Uterus (tissue), 2 donors: ENCODE results near the gene RIOK1.

ENCODE experiments used
- POLR2A ChIP-seq, 2 donors: fragments of 450-650 bp; IDR thresholded peaks; one replicate each; pipeline ENCODE4 v1.6.1; 2016; ENCODE audit warnings: antibody characterized with exemption in 2 of 2, mild to moderate bottlenecking in 1 of 2, moderate library complexity in 1 of 2
- TF ChIP-seq, protein P1 (sequence below), 4 experiments: fragments of 200-600 bp in 2 of 4; fragments of 450-650 bp in 2 of 4; sonication (generic) in 2 of 4; IDR thresholded peaks; one replicate each; pipeline ENCODE4 v1.5.1; 2016 to 2019; ENCODE audit warnings: antibody characterized with exemption in 4 of 4, mild to moderate bottlenecking in 2 of 4, moderate library complexity in 1 of 4

- TF ChIP-seq, protein P1, sequence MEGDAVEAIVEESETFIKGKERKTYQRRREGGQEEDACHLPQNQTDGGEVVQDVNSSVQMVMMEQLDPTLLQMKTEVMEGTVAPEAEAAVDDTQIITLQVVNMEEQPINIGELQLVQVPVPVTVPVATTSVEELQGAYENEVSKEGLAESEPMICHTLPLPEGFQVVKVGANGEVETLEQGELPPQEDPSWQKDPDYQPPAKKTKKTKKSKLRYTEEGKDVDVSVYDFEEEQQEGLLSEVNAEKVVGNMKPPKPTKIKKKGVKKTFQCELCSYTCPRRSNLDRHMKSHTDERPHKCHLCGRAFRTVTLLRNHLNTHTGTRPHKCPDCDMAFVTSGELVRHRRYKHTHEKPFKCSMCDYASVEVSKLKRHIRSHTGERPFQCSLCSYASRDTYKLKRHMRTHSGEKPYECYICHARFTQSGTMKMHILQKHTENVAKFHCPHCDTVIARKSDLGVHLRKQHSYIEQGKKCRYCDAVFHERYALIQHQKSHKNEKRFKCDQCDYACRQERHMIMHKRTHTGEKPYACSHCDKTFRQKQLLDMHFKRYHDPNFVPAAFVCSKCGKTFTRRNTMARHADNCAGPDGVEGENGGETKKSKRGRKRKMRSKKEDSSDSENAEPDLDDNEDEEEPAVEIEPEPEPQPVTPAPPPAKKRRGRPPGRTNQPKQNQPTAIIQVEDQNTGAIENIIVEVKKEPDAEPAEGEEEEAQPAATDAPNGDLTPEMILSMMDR (IDR thresholded peaks at IDR 0.05) = no peak
- no peak for TF ChIP-seq POLR2A (IDR thresholded peaks at IDR 0.05)
Measured at GRCh38 chr6:7461416-7461815, 71.8 kb downstream of the RIOK1 start.
